Measurements from ENCODE around the gene MACROD2. TPM values are rescaled to one million over a fixed set of nuclear protein-coding genes. Genes with fewer than 3 reads are reported as not detected.
A peak's percentile ranks its signal among the peaks of the same experiment; 100 is the strongest.

MACROD2 gene
- total RNA-seq, 1 donor from 2014 or later = 6.7 TPM

DNA sequence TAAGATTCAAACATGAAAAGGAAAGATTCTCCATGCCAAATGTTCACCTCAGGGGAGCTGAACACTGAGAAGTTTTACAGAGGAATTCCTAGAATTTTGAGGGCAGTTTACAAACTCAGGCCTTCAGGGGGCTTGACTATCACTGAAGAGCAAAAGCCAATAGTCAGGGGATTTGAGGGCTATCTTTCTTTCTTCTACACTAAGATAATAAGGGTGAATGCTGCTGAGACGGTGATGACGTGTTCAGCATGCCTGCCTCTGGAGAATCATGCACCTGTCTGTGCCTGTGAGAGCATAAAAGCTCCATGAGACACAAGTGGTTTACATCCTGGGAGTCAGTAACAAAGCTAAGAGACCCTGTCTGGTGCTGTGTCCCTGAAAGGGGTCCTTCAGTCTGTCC lies 1492.4 kb downstream of the MACROD2 start:
- no peaks in the 10 kb centered on the region for H3K36me3 Mint-ChIP-seq
- no peaks in the 10 kb centered on the region for H3K27me3 Mint-ChIP-seq
- H3K9me3 Mint-ChIP-seq = peaks cover 13% of the 10 kb centered on the region
- no peak overlapping the region for H3K27ac Mint-ChIP-seq
- TF ChIP-seq, protein P1, sequence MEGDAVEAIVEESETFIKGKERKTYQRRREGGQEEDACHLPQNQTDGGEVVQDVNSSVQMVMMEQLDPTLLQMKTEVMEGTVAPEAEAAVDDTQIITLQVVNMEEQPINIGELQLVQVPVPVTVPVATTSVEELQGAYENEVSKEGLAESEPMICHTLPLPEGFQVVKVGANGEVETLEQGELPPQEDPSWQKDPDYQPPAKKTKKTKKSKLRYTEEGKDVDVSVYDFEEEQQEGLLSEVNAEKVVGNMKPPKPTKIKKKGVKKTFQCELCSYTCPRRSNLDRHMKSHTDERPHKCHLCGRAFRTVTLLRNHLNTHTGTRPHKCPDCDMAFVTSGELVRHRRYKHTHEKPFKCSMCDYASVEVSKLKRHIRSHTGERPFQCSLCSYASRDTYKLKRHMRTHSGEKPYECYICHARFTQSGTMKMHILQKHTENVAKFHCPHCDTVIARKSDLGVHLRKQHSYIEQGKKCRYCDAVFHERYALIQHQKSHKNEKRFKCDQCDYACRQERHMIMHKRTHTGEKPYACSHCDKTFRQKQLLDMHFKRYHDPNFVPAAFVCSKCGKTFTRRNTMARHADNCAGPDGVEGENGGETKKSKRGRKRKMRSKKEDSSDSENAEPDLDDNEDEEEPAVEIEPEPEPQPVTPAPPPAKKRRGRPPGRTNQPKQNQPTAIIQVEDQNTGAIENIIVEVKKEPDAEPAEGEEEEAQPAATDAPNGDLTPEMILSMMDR (conservative IDR thresholded peaks at IDR 0.05) = no peak
- no peak for DNase-seq (ENCODE audit: extremely low spot score, unreplicated experiment)
- peaks cover 7% of the 10 kb centered on the region for H3K4me1 Mint-ChIP-seq (ENCODE audit: unreplicated experiment)
- H3K4me3 Mint-ChIP-seq = no peak overlapping the region

DNA sequence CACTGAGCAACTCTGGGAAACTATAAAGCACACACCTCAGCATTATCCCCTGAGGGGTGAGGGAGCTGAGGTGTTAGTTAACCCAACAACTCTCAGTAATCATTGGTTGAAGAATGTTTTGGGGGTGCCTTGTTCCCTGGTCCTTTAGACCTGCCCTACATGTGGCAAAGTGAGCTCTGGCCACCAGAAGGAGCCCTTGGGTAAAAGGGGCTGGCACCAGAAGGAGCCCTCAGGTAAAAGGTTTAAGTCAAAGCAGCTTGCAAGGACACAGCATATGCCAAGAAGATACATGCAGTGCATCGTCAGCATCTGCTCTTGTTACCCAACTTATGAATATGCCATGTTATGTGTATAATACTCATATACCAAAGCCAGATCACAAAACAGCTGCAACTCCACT lies 1496.3 kb downstream of the MACROD2 start:
- Mint-ChIP-seq H3K27me3 (no peaks in the 10 kb centered on the region), H3K9me3 (peaks cover 9% of the 10 kb centered on the region), H3K4me3 (no peak overlapping the region), H3K36me3 (no peaks in the 10 kb centered on the region), H3K4me1 (ENCODE audit: unreplicated experiment) (peaks cover 16% of the 10 kb centered on the region), H3K27ac (no peak overlapping the region)
- TF ChIP-seq, protein P1 (conservative IDR thresholded peaks at IDR 0.05) = peak; percentile 38
- DNase-seq (ENCODE audit: extremely low spot score, unreplicated experiment) = no peak

DNA sequence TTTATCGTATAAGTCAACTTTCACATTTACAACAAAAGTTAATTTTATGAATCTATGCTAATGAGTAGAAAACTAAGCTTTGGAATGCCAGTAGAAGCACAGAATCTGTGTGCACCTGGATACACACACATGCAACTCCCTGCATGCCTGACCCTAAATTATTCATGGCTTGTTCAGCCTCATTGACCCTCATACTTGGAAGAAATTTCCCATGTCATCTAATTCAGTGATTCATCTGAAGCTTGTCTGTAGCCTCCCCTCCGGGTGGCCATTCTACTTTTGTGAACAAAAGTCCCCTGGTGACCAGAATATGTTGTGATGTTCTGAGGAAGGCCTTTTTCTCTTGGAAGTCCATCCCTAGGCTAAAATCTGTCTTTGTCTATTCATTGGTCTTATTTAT lies 1499.5 kb downstream of the MACROD2 start:
- H3K4me3 Mint-ChIP-seq = no peak overlapping the region
- no peak overlapping the region for H3K27ac Mint-ChIP-seq

DNA sequence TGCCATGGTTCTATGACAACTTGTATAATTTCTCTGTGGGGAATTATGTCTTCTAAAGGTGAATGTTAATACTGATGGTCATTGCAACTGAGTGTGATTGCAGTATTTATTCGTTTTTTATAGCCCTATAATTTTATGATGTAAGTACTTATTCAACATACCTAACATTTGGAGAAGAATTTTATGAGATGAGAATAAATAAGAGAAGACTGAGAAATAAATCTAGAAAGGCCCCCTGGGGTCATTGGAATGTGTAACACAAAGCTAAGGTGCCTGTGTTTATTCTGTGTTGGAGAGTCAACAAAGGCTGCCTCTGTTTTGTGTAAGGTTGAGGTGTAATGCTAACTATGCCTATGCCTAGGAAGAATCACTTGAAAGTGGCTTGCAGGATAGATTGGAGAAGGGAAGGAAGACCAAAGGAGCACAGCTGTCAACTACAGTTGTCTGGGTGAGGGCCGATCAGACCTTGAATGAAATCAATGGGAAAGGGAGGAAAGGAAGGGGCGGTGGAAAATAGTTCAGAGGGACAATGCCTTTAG lies 1501.3 kb downstream of the MACROD2 start:
- peaks cover 16% of the 10 kb centered on the region for H3K4me1 Mint-ChIP-seq (ENCODE audit: unreplicated experiment)
- H3K36me3 Mint-ChIP-seq = no peaks in the 10 kb centered on the region
- H3K4me3 Mint-ChIP-seq = no peak overlapping the region
- TF ChIP-seq, protein P1 (conservative IDR thresholded peaks at IDR 0.05) = no peak
- peaks cover 6% of the 10 kb centered on the region for H3K27me3 Mint-ChIP-seq
- no peak overlapping the region for H3K27ac Mint-ChIP-seq
- peaks cover 13% of the 10 kb centered on the region for H3K9me3 Mint-ChIP-seq
- DNase-seq (ENCODE audit: extremely low spot score, unreplicated experiment) = no peak

More for the DNA sequence above, 1499.5 kb downstream of the MACROD2 start:
- no peak for DNase-seq (ENCODE audit: extremely low spot score, unreplicated experiment)
- Mint-ChIP-seq H3K27me3 (peaks cover 6% of the 10 kb centered on the region), H3K9me3 (peaks cover 13% of the 10 kb centered on the region), H3K4me1 (ENCODE audit: unreplicated experiment) (peaks cover 16% of the 10 kb centered on the region), H3K36me3 (no peaks in the 10 kb centered on the region)
- TF ChIP-seq, protein P1 (conservative IDR thresholded peaks at IDR 0.05) = no peak

DNA sequence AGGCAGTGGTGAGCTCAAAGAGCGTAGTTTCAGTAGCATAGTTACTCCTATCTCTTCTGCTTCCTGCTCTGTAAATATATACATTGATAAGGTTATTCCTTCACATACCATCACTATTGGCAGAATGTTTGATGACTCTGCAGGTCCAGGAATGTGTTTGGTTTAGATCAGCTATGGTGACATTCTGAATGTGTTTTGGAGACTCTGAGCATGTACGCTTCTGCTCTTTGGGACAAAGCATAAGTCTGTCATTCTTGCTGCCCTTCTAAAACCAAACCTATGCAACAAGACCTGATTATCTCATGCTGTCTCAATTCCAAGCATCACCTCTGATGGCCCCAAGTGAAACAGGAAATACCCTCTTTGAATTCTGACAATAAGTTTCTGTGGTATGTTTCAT lies 1503.6 kb downstream of the MACROD2 start:
- peaks cover 13% of the 10 kb centered on the region for H3K9me3 Mint-ChIP-seq
- no peak for DNase-seq (ENCODE audit: extremely low spot score, unreplicated experiment)
- H3K27me3 Mint-ChIP-seq = peaks cover 6% of the 10 kb centered on the region
- no peak overlapping the region for H3K4me3 Mint-ChIP-seq
- TF ChIP-seq, protein P1 (conservative IDR thresholded peaks at IDR 0.05) = no peak
- H3K27ac Mint-ChIP-seq = no peak overlapping the region
- peaks cover 21% of the 10 kb centered on the region for H3K4me1 Mint-ChIP-seq (ENCODE audit: unreplicated experiment)
- H3K36me3 Mint-ChIP-seq = no peaks in the 10 kb centered on the region

DNA sequence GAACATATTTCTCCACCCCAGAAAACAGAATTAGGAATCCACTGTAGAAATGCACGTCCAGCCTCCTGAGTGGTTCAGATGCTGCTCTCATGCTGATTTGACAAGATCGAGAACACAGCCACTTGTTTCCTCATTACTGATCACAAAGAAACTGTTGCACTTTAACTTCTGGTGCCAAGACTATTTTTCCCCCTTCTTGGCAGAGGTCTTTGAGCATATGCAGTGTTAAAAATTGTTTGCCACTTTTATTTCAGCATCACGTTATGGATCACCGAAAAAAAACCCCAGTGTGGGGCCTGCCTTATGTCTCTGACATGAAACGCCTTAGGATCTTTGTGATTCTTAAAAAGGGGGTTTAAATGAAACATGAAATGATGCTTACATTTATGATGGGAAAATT lies 1511.0 kb downstream of the MACROD2 start:
- peaks cover 11% of the 10 kb centered on the region for H3K4me1 Mint-ChIP-seq (ENCODE audit: unreplicated experiment)
- no peak for DNase-seq (ENCODE audit: extremely low spot score, unreplicated experiment)
- H3K27me3 Mint-ChIP-seq = peaks cover 4% of the 10 kb centered on the region
- no peaks in the 10 kb centered on the region for H3K36me3 Mint-ChIP-seq
- no peaks in the 10 kb centered on the region for H3K9me3 Mint-ChIP-seq
- H3K27ac Mint-ChIP-seq = no peak overlapping the region
- TF ChIP-seq, protein P1 (conservative IDR thresholded peaks at IDR 0.05) = no peak
- H3K4me3 Mint-ChIP-seq = no peak overlapping the region
